ENCODE data around the gene ARHGAP15. TPM values are rescaled to one million over a fixed set of nuclear protein-coding genes. Genes with fewer than 3 reads are reported as not detected.

ARHGAP15 gene
- total and polyA plus RNA-seq, 2 experiments from 2014 or later, result 0.26 TPM; not detected in 1

GRCh38 chr2:143398781-143399180, 269.6 kb downstream of the ARHGAP15 start:
- Histone ChIP-seq H3K79me2 (replicated peaks; ENCODE audit: insufficient read depth) (no peaks in the 10 kb centered on the region), H3F3A (replicated peaks; ENCODE audit: low read depth) (no peaks in the 10 kb centered on the region), H3K9me2 (ENCODE audit: insufficient read depth) (no peaks in the 10 kb centered on the region), H3K4me3 (no peak overlapping the region), H3K4me1 (ENCODE audit: insufficient read depth) (no peaks in the 10 kb centered on the region), H4K20me1 (replicated peaks; ENCODE audit: insufficient read depth) (no peaks in the 10 kb centered on the region), H3K36me3 (ENCODE audit: insufficient read depth) (no peaks in the 10 kb centered on the region), H3K27ac (ENCODE audit: low read depth) (no peak overlapping the region), H2AFZ (no peak overlapping the region), H3K4me2 (no peak overlapping the region), H3K27me3 (ENCODE audit: insufficient read depth) (no peaks in the 10 kb centered on the region)
- ATAC-seq (no peak), DNase-seq (ENCODE audit: low spot score) (no peak)
- H3K4me1 Mint-ChIP-seq, result peaks cover 4% of the 10 kb centered on the region; the same call in 1 of the 3 replicates
- H3K27ac Mint-ChIP-seq, result no peak overlapping the region
- no peaks in the 10 kb centered on the region for H3K36me3 Mint-ChIP-seq (ENCODE audit: low read depth)
- no peak overlapping the region for H3K4me3 Mint-ChIP-seq
- H3K27me3 Mint-ChIP-seq (ENCODE audit: insufficient read depth, low read depth, poor library complexity), result no peaks in the 10 kb centered on the region
- no peaks in the 10 kb centered on the region for H3K9me3 Mint-ChIP-seq
- TF ChIP-seq CTCF (conservative IDR thresholded peaks at IDR 0.05; ENCODE audit: low read depth in 2 of 2), result no peak
- no peak for TF ChIP-seq POLR2AphosphoS5 (IDR thresholded peaks at IDR 0.05; ENCODE audit: low read depth)
- TF ChIP-seq ZNF331 (CRISPR knock-in tag; IDR thresholded peaks at IDR 0.05; ENCODE audit: low read depth), result no peak
- no peak for TF ChIP-seq EZH2 (IDR thresholded peaks at IDR 0.05; ENCODE audit: low read depth, unreplicated experiment)
- no peak for TF ChIP-seq JUNB (IDR thresholded peaks at IDR 0.05; ENCODE audit: unreplicated experiment)
- no peak for TF ChIP-seq CREB1 (CRISPR knock-in tag; IDR thresholded peaks at IDR 0.05; ENCODE audit: low read depth)
- TF ChIP-seq ZNF114 (CRISPR knock-in tag; IDR thresholded peaks at IDR 0.05), result no peak
- TF ChIP-seq NANOG (IDR thresholded peaks at IDR 0.05; ENCODE audit: borderline replicate concordance), result no peak
- no peak for TF ChIP-seq STAT1 (IDR thresholded peaks at IDR 0.05; ENCODE audit: unreplicated experiment)
- no peak for TF ChIP-seq ZNF462 (CRISPR knock-in tag; IDR thresholded peaks at IDR 0.05)
- TF ChIP-seq ETS1 (IDR thresholded peaks at IDR 0.05), result no peak
- no peak for TF ChIP-seq REST (IDR thresholded peaks at IDR 0.05; ENCODE audit: unreplicated experiment)
- TF ChIP-seq EZH2phosphoT487 (IDR thresholded peaks at IDR 0.05; ENCODE audit: unreplicated experiment), result no peak

All from GM23338 (cell line).